Smooth muscle cell of the coronary artery (primary cell): ENCODE data around the gene SSR2. TPM values are rescaled to one million over a fixed set of nuclear protein-coding genes. Genes with fewer than 3 reads are reported as not detected.

Experiments
- total RNA-seq: library from RNA; depleted of rRNA; stranded (reverse); fragments of >200 nt; gene quantifications from 2 replicates; pipeline ENCODE4 v1.2.3, GENCODE V29; 2014; ENCODE audit warnings: low replicate concordance

SSR2 gene
- total RNA-seq, result 445 and 519 TPM in 2 replicates

GRCh38 chr1:156020293-156021092, at the start of gene SSR2:
Gene SSR2, minus strand, starts transcription at chr1:156020951. Its CDS starts 784 bp downstream, at chr1:156020167.

GRCh38 chr1:156060937-156061636, 40.3 kb upstream of the SSR2 start, which contains the start of gene RAB25:
Gene RAB25, plus strand, starts transcription at chr1:156061160. Its CDS starts 241 bp downstream, at chr1:156061401.

GRCh38 chr1:156054500-156055280, 33.9 kb upstream of the SSR2 start, which contains the start of gene LAMTOR2:
Gene LAMTOR2, plus strand, starts transcription at chr1:156054782. Its CDS starts 108 bp downstream, at chr1:156054890.

GRCh38 chr1:156053768-156054499, 33.2 kb upstream of the SSR2 start, which contains the start of gene UBQLN4:
Gene UBQLN4, minus strand, starts transcription at chr1:156053798. Its CDS starts 97 bp downstream, at chr1:156053701.

GRCh38 chr1:155978325-155978972, 42.3 kb downstream of the SSR2 start, which contains the start of gene ARHGEF2:
Gene ARHGEF2, minus strand, starts transcription at chr1:155978547. Its CDS starts 120 bp downstream, at chr1:155978427.

Other genes starting within 250 kb of the SSR2 start
- 20.2 and 21.2 TPM in 2 replicates for gene GON4L, start 163.7 kb downstream of the SSR2 start, total RNA-seq
- 19.4 and 31.8 TPM in 2 replicates for gene SYT11, start 161.4 kb downstream of the SSR2 start, total RNA-seq
- gene RIT1, start 109.6 kb downstream of the SSR2 start, total RNA-seq, result 37.9 and 49.6 TPM in 2 replicates
- gene KHDC4, start 86.5 kb downstream of the SSR2 start, total RNA-seq, result 18.6 and 18.8 TPM in 2 replicates
- not detected in 2 replicates for gene RXFP4, start 79.3 kb downstream of the SSR2 start, total RNA-seq
- gene ARHGEF2, start 42.4 kb downstream of the SSR2 start, total RNA-seq, result 88.8 and 153 TPM in 2 replicates
- gene UBQLN4, start 32.8 kb upstream of the SSR2 start, total RNA-seq, result 4.1 and 14.1 TPM in 2 replicates
- gene LAMTOR2, start 33.8 kb upstream of the SSR2 start, total RNA-seq, result 61.1 and 81.5 TPM in 2 replicates
- not detected in 2 replicates for gene RAB25, start 40.2 kb upstream of the SSR2 start, total RNA-seq
- 0.47 and 4.7 TPM in 2 replicates for gene MEX3A, start 61.5 kb upstream of the SSR2 start, total RNA-seq
- 928 and 1,753 TPM in 2 replicates for gene LMNA, start 93.8 kb upstream of the SSR2 start, total RNA-seq
- 1.2 and 1.3 TPM in 2 replicates for gene SEMA4A, start 132.6 kb upstream of the SSR2 start, total RNA-seq
- gene SLC25A44, start 173.2 kb upstream of the SSR2 start, total RNA-seq, result 4.1 and 6.8 TPM in 2 replicates
- gene PMF1, start 192.1 kb upstream of the SSR2 start, total RNA-seq, result 16.0 and 31.4 TPM in 2 replicates
- 0.23 TPM in 1 of 2 replicates, not detected in the other for gene BGLAP, start 221.2 kb upstream of the SSR2 start, total RNA-seq
- 0.12 and 0.23 TPM in 2 replicates for gene PAQR6, start 227.1 kb upstream of the SSR2 start, total RNA-seq